H9 (cell line): ENCODE results near the gene STX2. TPM values are rescaled to one million over a fixed set of nuclear protein-coding genes. Genes with fewer than 3 reads are reported as not detected.

ENCODE experiments used
- DNase-seq: peaks from one replicate; pipeline ENCODE4 v3.0.0-alpha.2; 2017
- H2AFZ ChIP-seq: one replicate; pipeline ENCODE4 v1.6.1; 2013; ENCODE audit warnings: mild to moderate bottlenecking, low read length, control low read depth, moderate library complexity
- H2AK5ac ChIP-seq: 2 replicates; pipeline ENCODE4 v1.6.1; 2013; ENCODE audit warnings: low read length, control low read depth, mixed read lengths; ENCODE audit not compliant: insufficient read length
- H2BK120ac ChIP-seq: one replicate; pipeline ENCODE4 v1.6.1; 2013; ENCODE audit warnings: low read depth, mild to moderate bottlenecking, low read length, control low read depth, inconsistent platforms; ENCODE audit not compliant: poor library complexity, severe bottlenecking
- H2BK12ac ChIP-seq: 2 replicates; pipeline ENCODE4 v1.6.1; 2013; ENCODE audit warnings: low read length, control low read depth, mixed read lengths, low read depth; ENCODE audit not compliant: insufficient read length
- H2BK15ac ChIP-seq: 2 replicates; pipeline ENCODE4 v1.6.1; 2013; ENCODE audit warnings: low read depth, low read length, control low read depth
- H2BK20ac ChIP-seq: one replicate; pipeline ENCODE4 v1.6.1; 2013; ENCODE audit warnings: low read depth, mild to moderate bottlenecking, low read length, control low read depth, inconsistent platforms; ENCODE audit not compliant: poor library complexity, severe bottlenecking
- H2BK5ac ChIP-seq: 2 replicates; pipeline ENCODE4 v1.6.1; 2013; ENCODE audit warnings: low read length, control low read depth, mixed read lengths; ENCODE audit not compliant: insufficient read length
- H3K14ac ChIP-seq: 2 replicates; pipeline ENCODE4 v1.6.1; 2013; ENCODE audit warnings: low read length, control low read depth; ENCODE audit not compliant: insufficient read depth
- H3K18ac ChIP-seq: 2 replicates; pipeline ENCODE4 v1.6.1; 2013; ENCODE audit warnings: low read depth, mild to moderate bottlenecking, mixed read lengths, low read length, control low read depth; ENCODE audit not compliant: insufficient read length
- H3K23ac ChIP-seq: 2 replicates; pipeline ENCODE4 v1.6.1; 2013; ENCODE audit warnings: low read length, control low read depth, mixed read lengths, low read depth; ENCODE audit not compliant: insufficient read length
- H3K23me2 ChIP-seq: 2 replicates; pipeline ENCODE4 v1.6.1; 2013; ENCODE audit warnings: low read depth, mild to moderate bottlenecking, mixed read lengths, low read length, control low read depth; ENCODE audit not compliant: insufficient read length, poor library complexity, severe bottlenecking
- H3K27ac ChIP-seq: 2 replicates; pipeline ENCODE4 v1.5.1; 2013; ENCODE audit warnings: low read length, control low read depth, mixed read lengths, low read depth; ENCODE audit not compliant: insufficient read length
- H3K27me3 ChIP-seq: 2 replicates; pipeline ENCODE4 v1.6.1; 2013; ENCODE audit warnings: low read length, control low read depth, inconsistent platforms; ENCODE audit not compliant: insufficient read depth
- H3K4ac ChIP-seq: 2 replicates; pipeline ENCODE4 v1.6.1; 2013; ENCODE audit warnings: low read depth, mild to moderate bottlenecking, control low read depth, inconsistent platforms, low read length, moderate library complexity
- H3K4me1 ChIP-seq: 2 replicates; pipeline ENCODE4 v1.6.1; 2013; ENCODE audit warnings: low read length, control low read depth, inconsistent platforms; ENCODE audit not compliant: insufficient read depth
- H3K4me2 ChIP-seq: 2 replicates; pipeline ENCODE4 v1.6.1; 2013; ENCODE audit warnings: low read length, control low read depth, mixed read lengths; ENCODE audit not compliant: insufficient read length, insufficient read depth
- H3K56ac ChIP-seq: 2 replicates; pipeline ENCODE4 v1.6.1; 2013; ENCODE audit warnings: low read depth, mild to moderate bottlenecking, mixed read lengths, low read length, control low read depth; ENCODE audit not compliant: insufficient read length
- H3K79me1 ChIP-seq: 2 replicates; pipeline ENCODE4 v1.6.1; 2013; ENCODE audit warnings: low read depth, mild to moderate bottlenecking, moderate library complexity, low read length, control low read depth, inconsistent platforms; ENCODE audit not compliant: insufficient read depth, poor library complexity, severe bottlenecking
- H3K79me2 ChIP-seq: 2 replicates; pipeline ENCODE4 v1.6.1; 2013; ENCODE audit warnings: low read length, control low read depth, inconsistent platforms; ENCODE audit not compliant: insufficient read depth
- H3K9ac ChIP-seq: 2 replicates; pipeline ENCODE4 v1.6.1; 2013; ENCODE audit warnings: low read length, control low read depth, mixed read lengths; ENCODE audit not compliant: insufficient read length; ENCODE audit errors: extremely low read depth
- H3K9me3 ChIP-seq: one replicate; pipeline ENCODE4 v1.6.1; 2013; ENCODE audit warnings: low read depth, low read length, inconsistent platforms; ENCODE audit not compliant: control insufficient read depth
- H3T11ph ChIP-seq: one replicate; pipeline ENCODE4 v1.6.1; 2013; ENCODE audit warnings: mild to moderate bottlenecking, low read length, control low read depth, inconsistent platforms
- H4K20me1 ChIP-seq: one replicate; pipeline ENCODE4 v1.6.1; 2013; ENCODE audit not compliant: control insufficient read depth, insufficient read length, insufficient read depth
- H4K5ac ChIP-seq: 2 replicates; pipeline ENCODE4 v1.6.1; 2013; ENCODE audit warnings: low read depth, mild to moderate bottlenecking, mixed read lengths, low read length, control low read depth; ENCODE audit not compliant: insufficient read length
- H4K8ac ChIP-seq: replicated peaks from 2 replicates; pipeline ENCODE4 v1.6.1; 2013; ENCODE audit warnings: low read length, control low read depth, mixed read lengths, low read depth; ENCODE audit not compliant: insufficient read length
- H4K91ac ChIP-seq: 2 replicates; pipeline ENCODE4 v1.6.1; 2013; ENCODE audit warnings: low read depth, mild to moderate bottlenecking, moderate library complexity, mixed read lengths, low read length, control low read depth; ENCODE audit not compliant: insufficient read length
- H3K27ac Mint-ChIP-seq, 3 experiments: 2 replicates in 2 of 3; 3 replicates in 1 of 3; pipeline ENCODE4 v1.8.0; 2020 to 2021; ENCODE audit warnings: mixed read lengths in 3 of 3, mild to moderate bottlenecking in 1 of 3, moderate library complexity in 1 of 3
- H3K27me3 Mint-ChIP-seq: 2 replicates; pipeline ENCODE4 v1.8.0; 2021; ENCODE audit warnings: low read depth, mild to moderate bottlenecking, moderate library complexity, mixed read lengths
- H3K36me3 Mint-ChIP-seq, 3 experiments: 2 replicates in 2 of 3; 3 replicates in 1 of 3; pipeline ENCODE4 v1.8.0; 2020 to 2021; ENCODE audit warnings: low read depth in 3 of 3, mixed read lengths in 3 of 3; ENCODE audit not compliant: insufficient read depth in 1 of 3
- H3K4me1 Mint-ChIP-seq, 2 experiments: 2 replicates each; pipeline ENCODE4 v1.8.0; 2020; ENCODE audit warnings: mixed read lengths in 2 of 2
- H3K4me3 Mint-ChIP-seq, 2 experiments: 2 replicates in 1 of 2; 3 replicates in 1 of 2; pipeline ENCODE4 v1.8.0; 2020 to 2021; ENCODE audit warnings: mild to moderate bottlenecking in 2 of 2, mixed read lengths in 2 of 2, moderate library complexity in 1 of 2
- H3K9me3 Mint-ChIP-seq, 2 experiments: 2 replicates in 1 of 2; 3 replicates in 1 of 2; pipeline ENCODE4 v1.8.0; 2020; ENCODE audit warnings: mild to moderate bottlenecking in 2 of 2, mixed read lengths in 2 of 2, moderate library complexity in 1 of 2
- CTCF ChIP-seq: fragments of 200-600 bp; sonication (generic); conservative IDR thresholded peaks from 3 replicates; pipeline ENCODE4 v1.8.0; 2021; ENCODE audit warnings: antibody characterized with exemption, mild to moderate bottlenecking
- WGBS: extraction: QIAGEN DNeasy Blood & Tissue Kit; methylation state at CpG from one replicate; pipeline ENCODE4 v1.1.7; 2013; ENCODE audit warnings: missing lambda C conversion rate, low lambda C conversion rate, mixed read lengths; ENCODE audit not compliant: insufficient read length; ENCODE audit errors: extremely low coverage; 5-methylcytosine and 5-hydroxymethylcytosine counted together
- total RNA-seq: library from RNA; stranded (reverse); gene quantifications from 2 replicates; pipeline ENCODE4 v1.2.1, GENCODE V29; 2021

The STX2 gene
- total RNA-seq, 1 experiment from 2014 or later = 19.4 TPM

GRCh38 chr12:130765186-130765659 lies 73.8 kb downstream of the STX2 start:
- no peak overlapping the region for H2AFZ ChIP-seq
- H3T11ph ChIP-seq = no peak overlapping the region
- no peak overlapping the region for H2BK5ac ChIP-seq
- H3K79me1 ChIP-seq = no peaks in the 10 kb centered on the region
- WGBS = 100% methylated on average over 5 of the region's 8 CpGs
- H4K5ac ChIP-seq = no peak overlapping the region
- no peak overlapping the region for H3K56ac ChIP-seq
- no peak overlapping the region for H3K14ac ChIP-seq
- H3K23me2 ChIP-seq = no peaks in the 10 kb centered on the region
- H3K4me2 ChIP-seq = no peak overlapping the region
- H4K8ac ChIP-seq = no peak overlapping the region
- H2AK5ac ChIP-seq = no peak overlapping the region
- no peaks in the 10 kb centered on the region for H3K79me2 ChIP-seq
- no peak overlapping the region for H3K23ac ChIP-seq
- peaks cover 16% of the 10 kb centered on the region for H3K9me3 ChIP-seq
- H3K27ac ChIP-seq = no peak overlapping the region
- H2BK20ac ChIP-seq = no peak overlapping the region
- Mint-ChIP-seq H3K9me3 (no peaks in the 10 kb centered on the region), H3K36me3 (no peaks in the 10 kb centered on the region), H3K27me3 (peaks cover 22% of the 10 kb centered on the region), H3K27ac (no peak overlapping the region), H3K4me3 (no peak overlapping the region), H3K4me1 (no peaks in the 10 kb centered on the region)
- H4K91ac ChIP-seq = no peak overlapping the region
- no peak overlapping the region for H3K18ac ChIP-seq
- H2BK12ac ChIP-seq = no peak overlapping the region
- H3K4me1 ChIP-seq = no peaks in the 10 kb centered on the region
- no peak for DNase-seq
- no peaks in the 10 kb centered on the region for H4K20me1 ChIP-seq
- H3K9ac ChIP-seq = no peak overlapping the region
- H3K27me3 ChIP-seq = no peaks in the 10 kb centered on the region
- H2BK15ac ChIP-seq = no peak overlapping the region
- no peak overlapping the region for H2BK120ac ChIP-seq
- no peak for TF ChIP-seq CTCF
- no peak overlapping the region for H3K4ac ChIP-seq
